CD4-positive, alpha-beta T cell (primary cell): Measurements from ENCODE around the gene PSME3. TPM values are rescaled to one million over a fixed set of nuclear protein-coding genes. Genes with fewer than 3 reads are reported as not detected.
"Not testable (repeated sequence)": the region's sequence is repeated elsewhere in the genome, so short reads cannot be mapped to it uniquely, and the experiment has no call there.

Experiments used
- ATAC-seq: fragments of 200-7000 bp; cut with Tn5 transposase; one replicate; pipeline ENCODE4 v1.10.0; 2022; ENCODE audit warnings: mild to moderate bottlenecking; ENCODE audit not compliant: poor library complexity
- CTCF ChIA-PET: fragments of 350-600 bp; sonication (Branson Sonifier 250); formaldehyde crosslinking; loops from one replicate; lab custom pipeline; 2021; ENCODE audit warnings: antibody characterized with exemption, inconsistent platforms; lab: Charles Lee
- POLR2A ChIA-PET: fragments of 350-600 bp; sonication (Branson Sonifier 250); formaldehyde crosslinking; loops from one replicate; lab custom pipeline; 2021; ENCODE audit warnings: antibody characterized with exemption, inconsistent platforms; lab: Charles Lee
- DNase-seq, 14 experiments: peaks; one replicate each; pipeline ENCODE4 v3.0.0-alpha.2; 2013 to 2020; ENCODE audit warnings: mixed read lengths in 2 of 14
- H3K27ac ChIP-seq, 2 donors: one replicate each; pipeline versions ENCODE4 v1.5.1 to v1.7.0; 2013; ENCODE audit warnings: low read length in 2 of 2, low read depth in 1 of 2, mild to moderate bottlenecking in 1 of 2
- H3K27me3 ChIP-seq, 2 experiments: 1 replicate in 1 of 2; 2 replicates in 1 of 2; pipeline versions ENCODE4 v1.6.1 to v1.7.0; 2013; ENCODE audit warnings: low read length in 2 of 2, control low read depth in 1 of 2, mild to moderate bottlenecking in 1 of 2, moderate library complexity in 1 of 2; ENCODE audit not compliant: insufficient read depth in 2 of 2, control insufficient read depth in 1 of 2
- H3K36me3 ChIP-seq: one replicate; pipeline ENCODE4 v1.6.1; 2013; ENCODE audit warnings: low read length, control low read depth; ENCODE audit not compliant: insufficient read depth
- H3K4me1 ChIP-seq: one replicate; pipeline ENCODE4 v1.6.1; 2013; ENCODE audit warnings: low read length, control low read depth; ENCODE audit not compliant: insufficient read depth
- H3K4me3 ChIP-seq: one replicate; pipeline ENCODE4 v1.5.1; 2013; ENCODE audit warnings: mild to moderate bottlenecking, low read length, moderate library complexity
- H3K9me3 ChIP-seq, 2 experiments: 1 replicate in 1 of 2; 2 replicates in 1 of 2; pipeline versions ENCODE4 v1.6.1 to v1.7.0; 2013; ENCODE audit warnings: low read length in 2 of 2, mild to moderate bottlenecking in 2 of 2, control low read depth in 1 of 2, moderate library complexity in 1 of 2; ENCODE audit not compliant: control insufficient read depth in 1 of 2, insufficient read depth in 1 of 2
- H3K27ac Mint-ChIP-seq: one replicate; pipeline ENCODE4 v1.8.0; 2020; ENCODE audit warnings: mixed read lengths
- H3K27me3 Mint-ChIP-seq: one replicate; pipeline ENCODE4 v1.8.0; 2021; ENCODE audit warnings: mixed read lengths
- H3K36me3 Mint-ChIP-seq: one replicate; pipeline ENCODE4 v1.8.0; 2021; ENCODE audit warnings: low read depth, mixed read lengths
- H3K4me1 Mint-ChIP-seq: one replicate; pipeline ENCODE4 v1.8.0; 2021; ENCODE audit warnings: low read depth, mixed read lengths
- H3K4me3 Mint-ChIP-seq: one replicate; pipeline ENCODE4 v1.8.0; 2020; ENCODE audit warnings: mild to moderate bottlenecking, mixed read lengths
- H3K9me3 Mint-ChIP-seq: one replicate; pipeline ENCODE4 v1.8.0; 2020; ENCODE audit warnings: mixed read lengths
- CTCF ChIP-seq: fragments of 200-600 bp; IDR thresholded peaks from one replicate; pipeline ENCODE4 v1.8.0; 2022; ENCODE audit warnings: antibody characterized with exemption, mild to moderate bottlenecking
- intact Hi-C, 2 experiments: fragments of 100-400 bp; cut with DNase I in 1 of 2; cut with micrococcal nuclease in 1 of 2; formaldehyde crosslinking; loops; one replicate each; pipeline versions ENCODE4 v1.15.1 to v1.9.0; 2023 to 2025; cut with DNase I, micrococcal nuclease
- total RNA-seq, 174 experiments: library from RNA in 2 of 174; stranded (reverse) in 2 of 174; gene quantifications; one replicate each; pipeline ENCODE4 v1.2.3 and lab custom pipeline; 2021 to 2026

Gene PSME3
- total RNA-seq, 2 experiments from 2014 or later = 62.1 to 62.5 TPM

DNA sequence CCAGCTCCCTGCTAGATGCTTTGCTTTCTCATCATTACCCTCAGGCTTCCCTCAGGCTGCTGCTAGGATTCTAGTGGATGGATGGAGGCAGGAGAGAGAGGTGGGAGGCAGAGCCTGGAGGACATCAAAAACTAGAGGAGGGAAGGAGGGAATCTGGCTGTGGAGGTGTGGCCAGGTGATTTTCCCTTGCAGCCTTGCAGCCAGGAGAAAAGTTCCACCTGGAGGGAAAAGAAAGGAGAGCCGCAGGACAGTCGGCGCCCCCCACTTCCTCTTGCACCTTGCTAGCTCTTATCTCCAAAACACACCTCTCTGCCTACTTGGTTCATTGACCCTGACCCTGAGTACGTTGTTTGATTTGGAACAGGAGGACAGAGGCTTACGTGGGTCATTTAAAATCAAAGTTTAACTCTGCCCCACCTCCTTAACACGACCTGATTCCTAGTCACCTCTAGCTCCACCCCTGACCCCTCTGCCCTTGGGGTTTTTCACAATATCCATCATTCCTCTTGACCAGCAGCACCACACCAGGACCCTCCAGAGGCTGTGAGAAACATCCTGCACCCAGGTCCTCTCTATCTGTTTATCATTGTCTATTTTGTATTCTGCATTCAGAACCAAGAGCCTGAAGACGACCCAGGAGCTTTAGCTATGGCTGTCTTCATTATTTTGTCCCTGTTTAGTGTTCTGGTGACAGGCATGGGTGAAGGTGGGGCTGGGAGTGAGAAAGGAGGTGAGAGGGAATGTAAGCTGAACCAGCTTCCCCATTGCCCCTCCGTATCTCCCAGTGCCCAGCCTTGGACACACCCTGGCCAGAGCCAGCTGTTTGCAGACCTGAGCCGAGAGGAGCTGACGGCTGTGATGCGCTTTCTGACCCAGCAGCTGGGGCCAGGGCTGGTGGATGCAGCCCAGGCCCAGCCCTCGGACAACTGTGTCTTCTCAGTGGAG lies 33.7 kb downstream of the PSME3 start:
- intact Hi-C loops = no loop called here
- Histone ChIP-seq H3K27me3 (peaks cover 7 to 8% of the 10 kb centered on the region in 2 experiments), H3K9me3 (no peaks in the 10 kb centered on the region), H3K27ac (no peak overlapping the region), H3K4me1 (no peaks in the 10 kb centered on the region), H3K4me3 (no peak overlapping the region), H3K36me3 (no peaks in the 10 kb centered on the region)
- H3K4me1 Mint-ChIP-seq = no peaks in the 10 kb centered on the region
- CTCF ChIA-PET = no interaction called here
- POLR2A ChIA-PET = no interaction called here
- DNase-seq = no peak
- no peak for ATAC-seq
- H3K27ac Mint-ChIP-seq = no peak overlapping the region
- TF ChIP-seq CTCF = no peak
- H3K4me3 Mint-ChIP-seq = no peak overlapping the region
- H3K36me3 Mint-ChIP-seq = no peaks in the 10 kb centered on the region
- H3K9me3 Mint-ChIP-seq = peaks cover 2% of the 10 kb centered on the region
- peaks cover 15% of the 10 kb centered on the region for H3K27me3 Mint-ChIP-seq

DNA sequence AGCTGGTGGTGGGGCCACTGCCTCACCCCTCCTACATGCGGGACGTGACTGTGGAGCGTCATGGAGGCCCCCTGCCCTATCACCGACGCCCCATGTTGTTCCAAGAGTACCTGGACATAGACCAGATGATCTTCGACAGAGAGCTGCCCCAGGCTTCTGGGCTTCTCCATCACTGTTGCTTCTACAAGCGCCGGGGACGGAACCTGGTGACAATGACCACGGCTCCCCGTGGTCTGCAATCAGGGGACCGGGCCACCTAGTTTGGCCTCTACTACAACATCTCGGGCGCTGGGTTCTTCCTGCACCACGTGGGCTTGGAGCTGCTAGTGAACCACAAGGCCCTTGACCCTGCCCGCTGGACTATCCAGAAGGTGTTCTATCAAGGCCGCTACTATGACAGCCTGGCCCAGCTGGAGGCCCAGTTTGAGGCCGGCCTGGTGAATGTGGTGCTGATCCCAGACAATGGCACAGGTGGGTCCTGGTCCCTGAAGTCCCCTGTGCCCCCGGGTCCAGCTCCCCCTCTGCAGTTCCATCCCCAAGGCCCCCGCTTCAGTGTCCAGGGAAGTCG lies 34.6 kb downstream of the PSME3 start:
- H3K27ac ChIP-seq, H3K36me3 Mint-ChIP-seq, H3K36me3 ChIP-seq, H3K9me3 Mint-ChIP-seq, H3K4me1 Mint-ChIP-seq, ATAC-seq, intact Hi-C loops, DNase-seq, H3K27me3 ChIP-seq, H3K4me3 Mint-ChIP-seq, H3K4me3 ChIP-seq, H3K9me3 ChIP-seq, CTCF ChIA-PET, H3K4me1 ChIP-seq, H3K27ac Mint-ChIP-seq, POLR2A ChIA-PET: not testable (repeated sequence)
- H3K27me3 Mint-ChIP-seq = peaks cover 17% of the 10 kb centered on the region

DNA sequence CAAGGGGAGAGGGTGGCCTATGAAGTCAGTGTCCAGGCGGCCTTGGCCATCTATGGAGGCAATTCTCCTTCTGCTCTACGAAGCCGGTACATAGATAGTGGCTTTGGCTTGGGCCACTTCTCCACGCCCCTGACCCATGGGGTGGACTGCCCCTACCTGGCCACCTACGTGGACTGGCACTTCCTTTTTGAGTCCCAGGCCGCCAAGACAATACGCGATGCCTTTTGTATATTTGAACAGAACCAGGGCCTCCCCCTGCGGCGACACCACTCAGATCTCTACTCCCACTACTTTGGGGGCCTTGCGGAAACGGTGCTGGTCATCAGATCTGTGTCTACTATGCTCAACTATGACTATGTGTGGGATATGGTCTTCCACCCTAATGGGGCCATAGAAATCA lies 35.1 kb downstream of the PSME3 start:
- Mint-ChIP-seq H3K9me3 (peaks cover 2% of the 10 kb centered on the region), H3K36me3 (no peaks in the 10 kb centered on the region), H3K4me3 (no peak overlapping the region), H3K27ac (no peak overlapping the region), H3K4me1 (no peaks in the 10 kb centered on the region), H3K27me3 (peaks cover 22% of the 10 kb centered on the region)
- DNase-seq (no peak), ATAC-seq (no peak)
- POLR2A ChIA-PET = no interaction called here
- Histone ChIP-seq H3K9me3 (no peaks in the 10 kb centered on the region), H3K4me3 (no peak overlapping the region), H3K27me3 (peaks cover 7 to 13% of the 10 kb centered on the region in 2 experiments), H3K27ac (no peak overlapping the region), H3K36me3 (no peaks in the 10 kb centered on the region), H3K4me1 (no peaks in the 10 kb centered on the region)
- CTCF ChIA-PET = no interaction called here
- intact Hi-C loops = no loop called here
- no peak for TF ChIP-seq CTCF
